ENCODE measurements around the gene PTPRR. TPM values are rescaled to one million over a fixed set of nuclear protein-coding genes. Genes with fewer than 3 reads are reported as not detected.
A peak's percentile ranks its signal among the peaks of the same experiment; 100 is the strongest.

The PTPRR gene
- total RNA-seq, 1 donor from 2014 or later, result 0.46 TPM

DNA sequence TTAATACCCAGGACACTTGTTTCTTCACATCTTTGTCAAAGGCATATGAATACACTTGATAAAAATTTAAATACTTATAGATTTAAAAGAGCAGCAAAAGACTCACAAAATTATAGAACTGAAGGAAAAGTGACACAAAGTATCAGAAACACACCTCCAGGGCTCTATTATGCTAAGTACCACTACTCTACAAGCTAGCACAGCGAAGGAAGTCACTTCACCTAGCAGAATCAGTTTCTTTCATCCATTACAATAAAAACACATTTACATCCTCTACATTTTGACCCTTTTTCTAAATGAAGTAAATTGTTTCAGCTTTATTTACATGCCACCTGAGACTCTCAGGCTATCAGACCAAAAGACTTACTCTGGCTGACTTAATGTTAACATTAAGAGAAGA, 256.7 kb downstream of the PTPRR start:
- no peak for TF ChIP-seq CTCF (conservative IDR thresholded peaks at IDR 0.05; ENCODE audit: low read depth, low read length)
- no peak overlapping the region for H3K4me3 ChIP-seq (ENCODE audit: low read depth, low read length)
- no peak for DNase-seq (ENCODE audit: low read depth)

DNA sequence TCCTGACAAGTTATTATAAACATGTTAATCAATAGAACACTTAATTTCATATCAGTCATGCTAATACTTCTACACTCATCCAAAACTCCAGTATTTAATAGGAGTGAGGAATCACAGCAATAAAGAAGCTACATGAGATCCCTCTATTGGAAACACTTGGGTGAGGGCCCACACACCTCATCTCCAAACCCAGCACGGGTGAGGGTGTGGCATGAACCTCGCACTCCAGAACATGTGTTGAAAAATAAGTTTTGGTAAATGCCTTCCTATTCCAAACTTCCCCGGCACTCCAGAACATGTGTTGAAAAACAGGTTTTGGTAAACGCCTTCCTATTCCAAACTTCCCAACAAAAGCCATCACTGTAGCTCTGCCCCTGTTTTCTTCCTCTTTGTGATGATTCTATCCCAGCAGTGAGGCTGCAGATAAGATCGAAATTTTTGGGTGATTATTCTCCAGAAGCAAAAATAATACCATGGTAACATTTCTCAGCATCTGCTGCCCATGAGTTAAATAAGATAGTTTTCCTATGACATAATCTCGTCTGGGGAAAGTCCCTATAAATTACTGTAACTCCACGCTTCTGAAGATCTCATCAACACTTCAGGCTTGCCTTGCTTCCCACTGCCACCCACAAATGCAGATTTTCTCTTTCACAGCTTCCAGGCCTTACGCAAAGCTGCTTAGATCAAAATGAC, 258.9 kb downstream of the PTPRR start:
- no peak for DNase-seq (ENCODE audit: low read depth)
- TF ChIP-seq CTCF (conservative IDR thresholded peaks at IDR 0.05; ENCODE audit: low read depth, low read length), result no peak
- H3K4me3 ChIP-seq (ENCODE audit: low read depth, low read length), result no peak overlapping the region

GRCh38 chr12:70660620-70661219, 259.8 kb downstream of the PTPRR start:
- no peak for TF ChIP-seq CTCF (conservative IDR thresholded peaks at IDR 0.05; ENCODE audit: low read depth, low read length)
- no peak overlapping the region for H3K4me3 ChIP-seq (ENCODE audit: low read depth, low read length)

GRCh38 chr12:70660002-70660604, 260.4 kb downstream of the PTPRR start:
- DNase-seq (ENCODE audit: low read depth), result no peak
- H3K4me3 ChIP-seq (ENCODE audit: low read depth, low read length), result no peak overlapping the region
- TF ChIP-seq CTCF (conservative IDR thresholded peaks at IDR 0.05; ENCODE audit: low read depth, low read length), result no peak

More at GRCh38 chr12:70660620-70661219, 259.8 kb downstream of the PTPRR start:
- peak; percentile 45 for DNase-seq (ENCODE audit: low read depth)

DNA sequence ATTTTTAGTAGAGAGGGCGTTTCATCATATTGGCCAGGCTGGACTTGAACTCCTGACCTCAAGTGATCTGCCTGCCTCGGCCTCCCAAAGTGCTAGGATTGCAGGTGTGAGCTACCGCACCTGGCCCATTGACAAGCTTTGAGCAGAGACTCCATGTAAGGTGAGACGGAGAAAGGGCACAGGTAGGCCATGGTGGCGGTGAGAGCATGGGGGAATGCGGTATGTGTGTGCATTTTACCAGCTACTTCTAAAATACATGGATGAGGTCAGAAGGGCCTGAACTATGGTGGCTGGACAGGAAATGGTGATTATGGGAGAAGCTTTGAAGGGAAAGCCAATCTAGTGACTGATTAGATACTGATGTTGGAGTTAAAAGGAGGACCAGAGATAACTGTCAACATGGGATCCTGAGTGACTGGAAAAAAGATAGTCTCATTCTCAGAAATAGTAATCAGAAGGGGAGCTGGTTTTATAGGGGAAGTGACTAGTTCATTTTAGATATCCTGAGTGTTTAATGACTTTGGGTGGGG, 261.4 kb downstream of the PTPRR start:
- no peak for TF ChIP-seq CTCF (conservative IDR thresholded peaks at IDR 0.05; ENCODE audit: low read depth, low read length)
- no peak for DNase-seq (ENCODE audit: low read depth)

GRCh38 chr12:70657616-70658286, 262.8 kb downstream of the PTPRR start:
- no peak overlapping the region for H3K4me3 ChIP-seq (ENCODE audit: low read depth, low read length)
- no peak for TF ChIP-seq CTCF (conservative IDR thresholded peaks at IDR 0.05; ENCODE audit: low read depth, low read length)
- DNase-seq (ENCODE audit: low read depth), result no peak

More for the DNA sequence above, 261.4 kb downstream of the PTPRR start:
- H3K4me3 ChIP-seq (ENCODE audit: low read depth, low read length), result no peak overlapping the region
